ENCODE measurements around the gene MITF. TPM values are rescaled to one million over a fixed set of nuclear protein-coding genes. Genes with fewer than 3 reads are reported as not detected.

MITF gene
- total RNA-seq, 2 donors from 2014 or later, result 9.3 to 12.2 TPM

DNA sequence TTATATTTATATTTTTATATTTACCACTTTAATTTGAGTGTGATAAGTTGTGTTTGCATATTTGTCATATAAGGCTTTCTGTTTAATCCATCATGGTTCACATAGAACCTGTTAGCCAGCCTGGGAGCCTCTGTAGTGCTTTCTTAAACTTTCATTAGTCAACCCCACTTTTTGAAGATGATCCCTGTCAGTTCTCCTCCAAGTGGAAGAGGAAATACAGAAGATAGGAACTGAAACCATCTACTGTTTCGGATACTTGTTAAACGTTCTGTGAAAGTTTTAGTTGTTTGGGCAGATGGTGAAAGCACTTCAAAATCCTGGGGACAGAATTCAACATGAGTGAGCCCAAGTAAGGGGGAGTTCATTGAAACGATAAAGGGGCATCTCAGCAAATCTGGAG lies 255.7 kb downstream of the MITF start:
- 47 to 60% methylated on average over 3 of the region's 3 CpGs for WGBS, 2 donors
- no peak for DNase-seq
- TF ChIP-seq, protein P1, sequence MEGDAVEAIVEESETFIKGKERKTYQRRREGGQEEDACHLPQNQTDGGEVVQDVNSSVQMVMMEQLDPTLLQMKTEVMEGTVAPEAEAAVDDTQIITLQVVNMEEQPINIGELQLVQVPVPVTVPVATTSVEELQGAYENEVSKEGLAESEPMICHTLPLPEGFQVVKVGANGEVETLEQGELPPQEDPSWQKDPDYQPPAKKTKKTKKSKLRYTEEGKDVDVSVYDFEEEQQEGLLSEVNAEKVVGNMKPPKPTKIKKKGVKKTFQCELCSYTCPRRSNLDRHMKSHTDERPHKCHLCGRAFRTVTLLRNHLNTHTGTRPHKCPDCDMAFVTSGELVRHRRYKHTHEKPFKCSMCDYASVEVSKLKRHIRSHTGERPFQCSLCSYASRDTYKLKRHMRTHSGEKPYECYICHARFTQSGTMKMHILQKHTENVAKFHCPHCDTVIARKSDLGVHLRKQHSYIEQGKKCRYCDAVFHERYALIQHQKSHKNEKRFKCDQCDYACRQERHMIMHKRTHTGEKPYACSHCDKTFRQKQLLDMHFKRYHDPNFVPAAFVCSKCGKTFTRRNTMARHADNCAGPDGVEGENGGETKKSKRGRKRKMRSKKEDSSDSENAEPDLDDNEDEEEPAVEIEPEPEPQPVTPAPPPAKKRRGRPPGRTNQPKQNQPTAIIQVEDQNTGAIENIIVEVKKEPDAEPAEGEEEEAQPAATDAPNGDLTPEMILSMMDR (IDR thresholded peaks at IDR 0.05), result no peak
- no peak for TF ChIP-seq POLR2A (IDR thresholded peaks at IDR 0.05)
- H3K27me3 ChIP-seq, result no peaks in the 10 kb centered on the region
- intact Hi-C loops (cut with DNase I), result no loop called here
- peaks cover 9% of the 10 kb centered on the region for H3K4me1 ChIP-seq
- no peak for ATAC-seq
- H3K9me3 ChIP-seq, result no peaks in the 10 kb centered on the region
- no peak overlapping the region for H3K27ac ChIP-seq
- H3K36me3 ChIP-seq (replicated peaks in 1 of 2; ENCODE audit: insufficient read depth in 1 of 2, low read depth in 2 of 2), result no peaks in the 10 kb centered on the region
- no peak overlapping the region for H3K4me3 ChIP-seq

DNA sequence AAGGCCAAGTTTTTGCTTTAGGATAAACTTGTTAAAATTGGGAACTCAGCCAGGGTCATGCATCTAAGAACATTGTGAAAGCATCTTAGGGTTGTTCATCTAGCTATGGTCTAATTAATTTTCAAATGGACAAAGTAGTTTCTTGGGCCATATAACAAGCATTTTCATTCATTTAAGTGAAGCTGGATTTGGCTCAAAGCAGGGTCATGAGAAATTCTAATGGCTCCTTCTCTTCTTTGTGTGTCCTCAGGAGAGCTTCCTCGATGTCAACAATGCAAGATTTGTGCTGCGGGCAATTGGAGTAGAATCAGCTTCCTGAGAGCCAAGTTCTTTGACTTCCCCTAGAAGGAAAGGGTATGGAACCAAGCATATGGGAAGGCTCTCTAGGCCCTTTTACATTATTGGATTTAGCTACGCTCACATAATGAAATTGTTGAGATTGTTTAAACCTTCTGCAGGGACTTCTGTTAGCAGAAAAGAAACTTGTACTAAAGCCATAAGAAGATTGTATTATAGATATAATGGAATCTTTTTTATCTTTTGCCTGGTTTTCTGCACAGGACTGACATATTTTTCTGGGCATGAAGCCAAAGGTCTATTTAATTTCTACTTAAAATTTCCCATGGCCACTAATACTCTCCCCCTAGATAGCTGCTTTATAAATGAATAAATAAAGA lies 258.5 kb downstream of the MITF start:
- TF ChIP-seq, protein P1 (IDR thresholded peaks at IDR 0.05), result no peak
- Histone ChIP-seq H3K9me3 (no peaks in the 10 kb centered on the region), H3K4me1 (peaks cover 11% of the 10 kb centered on the region), H3K27ac (no peak overlapping the region), H3K4me3 (no peak overlapping the region), H3K27me3 (no peaks in the 10 kb centered on the region), H3K36me3 (replicated peaks in 1 of 2; ENCODE audit: insufficient read depth in 1 of 2, low read depth in 2 of 2) (no peaks in the 10 kb centered on the region)
- intact Hi-C loops (cut with DNase I), result no loop called here
- WGBS, 2 donors, result 61 to 67% methylated on average over 3 of the region's 3 CpGs
- no peak for DNase-seq
- ATAC-seq, result no peak

DNA sequence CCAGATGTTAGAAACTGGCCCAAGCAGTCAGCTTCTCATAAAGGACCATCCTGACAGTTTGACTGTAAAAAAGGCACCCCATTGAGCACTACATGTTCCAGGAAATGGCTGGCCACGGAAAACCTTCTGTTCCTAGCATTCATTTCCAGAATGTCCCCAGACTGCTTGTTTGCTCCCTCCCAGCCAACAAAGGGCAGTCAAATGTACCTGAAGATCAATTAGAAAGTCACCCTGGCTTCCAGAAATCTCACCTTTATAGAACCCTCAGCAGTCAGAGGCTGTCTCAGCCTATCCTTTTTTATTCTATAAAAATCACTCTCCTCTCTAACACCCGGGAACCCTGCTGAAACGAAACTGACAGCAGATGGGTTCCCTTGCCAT lies 259.5 kb downstream of the MITF start:
- H3K36me3 ChIP-seq (replicated peaks in 1 of 2; ENCODE audit: insufficient read depth in 1 of 2, low read depth in 2 of 2), result no peaks in the 10 kb centered on the region
- ATAC-seq (peak; percentile 27), DNase-seq (no peak)
- 28 to 38% methylated on average over 3 of the region's 3 CpGs for WGBS, 2 donors
- H3K27ac ChIP-seq, result peak overlapping the region; percentile 32 to 63 (median 53)
- H3K27me3 ChIP-seq, result no peaks in the 10 kb centered on the region
- H3K4me1 ChIP-seq, result peaks cover 11% of the 10 kb centered on the region
- intact Hi-C loops (cut with DNase I), result no loop called here
- H3K4me3 ChIP-seq, result no peak overlapping the region
- no peaks in the 10 kb centered on the region for H3K9me3 ChIP-seq
- TF ChIP-seq, protein P1 (IDR thresholded peaks at IDR 0.05), result no peak
- no peak for TF ChIP-seq POLR2A (IDR thresholded peaks at IDR 0.05)

DNA sequence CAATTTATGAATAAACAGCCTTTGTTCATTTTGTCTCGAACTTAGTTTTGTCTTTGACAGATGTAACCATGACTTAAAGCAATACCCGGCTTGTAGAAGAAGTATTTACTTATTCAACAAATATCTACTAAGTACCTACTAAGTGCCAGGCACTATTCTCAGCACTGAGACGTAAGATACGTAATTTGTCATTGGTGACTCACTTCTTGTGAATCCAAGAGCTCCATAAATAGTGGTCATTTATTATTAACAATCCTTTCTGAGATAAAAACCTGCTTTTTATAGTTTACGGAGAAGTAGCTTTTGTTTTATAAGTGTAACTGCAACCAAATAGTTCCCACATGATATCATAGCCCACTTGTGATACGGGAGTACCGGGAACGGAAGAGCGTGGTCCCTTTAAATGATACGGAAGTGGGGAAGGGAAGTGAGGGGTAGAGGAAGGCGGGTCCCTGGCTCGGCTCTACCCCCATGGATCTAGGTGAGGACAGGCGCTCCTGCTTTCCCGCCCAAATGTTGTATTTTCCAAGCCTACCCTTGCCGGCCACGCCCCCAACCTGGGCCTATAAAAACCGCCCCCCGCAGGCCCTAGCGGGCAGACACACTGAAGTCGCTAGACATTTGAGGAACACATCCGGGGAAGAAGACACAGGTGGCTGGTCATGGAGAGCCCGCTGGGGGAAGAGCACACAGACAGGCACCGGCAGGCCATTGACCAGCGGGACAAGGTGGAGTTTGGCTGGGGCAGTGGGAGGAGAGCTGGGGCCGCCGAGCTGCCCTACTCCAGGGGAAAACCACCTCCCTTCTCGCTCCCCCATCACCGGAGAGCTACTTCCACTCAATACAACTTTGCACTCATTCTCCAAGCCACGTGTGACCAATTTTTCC lies 260.1 kb downstream of the MITF start, which contains the start of gene SAMMSON:
SAMMSON (plus strand) TSS at position 594 of the 888 bp plus-strand sequence.
- TF ChIP-seq, protein P1 (IDR thresholded peaks at IDR 0.05), result no peak
- peak in 1 of 3 donors; percentile 11 for TF ChIP-seq POLR2A (IDR thresholded peaks at IDR 0.05)
- Histone ChIP-seq H3K4me3 (no peak within 1 kb of the TSS), H3K27ac (peak within 1 kb of the TSS; percentile 32 to 63 (median 53)), H3K27me3 (no peaks in the 10 kb centered on the region), H3K9me3 (no peaks in the 10 kb centered on the region), H3K4me1 (peaks cover 11% of the 10 kb centered on the region), H3K36me3 (replicated peaks in 1 of 2; ENCODE audit: insufficient read depth in 1 of 2, low read depth in 2 of 2) (no peaks in the 10 kb centered on the region)
- 73 to 79% methylated on average over 28 to 29 of the region's 29 CpGs for WGBS, 2 donors
- peak; percentile 80 for ATAC-seq
- peak in 2 of 4 donors; percentile 12 to 13 for DNase-seq
- intact Hi-C loops (cut with DNase I), result no loop called here
